Measurements from ENCODE around the gene MED28. TPM values are rescaled to one million over a fixed set of nuclear protein-coding genes. Genes with fewer than 3 reads are reported as not detected.

Gene MED28
- total RNA-seq, 2 donors from 2014 or later = 94.5 to 107 TPM

- no peaks in the 10 kb centered on the region for H3K9me3 Mint-ChIP-seq
- Histone ChIP-seq H3K4me3 (ENCODE audit: low read length) (no peak overlapping the region), H3K36me3 (ENCODE audit: control insufficient read depth, insufficient read depth, low read length) (peaks cover 74% of the 10 kb centered on the region), H3K27ac (ENCODE audit: low read depth, low read length) (no peak overlapping the region), H3K9me3 (ENCODE audit: control insufficient read depth, low read length) (no peaks in the 10 kb centered on the region), H3K4me1 (ENCODE audit: control insufficient read depth, insufficient read depth, low read length) (no peaks in the 10 kb centered on the region), H3K27me3 (ENCODE audit: control insufficient read depth, insufficient read depth, low read length, poor library complexity, severe bottlenecking) (no peaks in the 10 kb centered on the region), H3K9ac (ENCODE audit: extremely low read depth, low read length, poor library complexity, severe bottlenecking) (no peak overlapping the region)
- H3K4me3 Mint-ChIP-seq = no peak overlapping the region
- WGBS, 2 experiments (ENCODE audit: insufficient coverage in 1 of 2, insufficient read length in 1 of 2) = 93 to 94% methylated on average over 6 to 9 of the region's 9 CpGs
- H3K27ac Mint-ChIP-seq = no peak overlapping the region
- peaks cover 67% of the 10 kb centered on the region for H3K36me3 Mint-ChIP-seq (ENCODE audit: low read depth)
- no peaks in the 10 kb centered on the region for H3K27me3 Mint-ChIP-seq (ENCODE audit: insufficient read depth)
- no peaks in the 10 kb centered on the region for H3K4me1 Mint-ChIP-seq
- DNase-seq = no peak
- no peak for TF ChIP-seq CTCF (conservative IDR thresholded peaks at IDR 0.05)
Measured at GRCh38 chr4:17587094-17587822, 27.2 kb upstream of the MED28 start.

- H3K27me3 Mint-ChIP-seq (ENCODE audit: insufficient read depth) = no peaks in the 10 kb centered on the region
- WGBS, 2 experiments (ENCODE audit: insufficient coverage in 1 of 2, insufficient read length in 1 of 2) = 100% methylated on average over 1 to 2 of the region's 3 CpGs
- no peak for TF ChIP-seq CTCF (conservative IDR thresholded peaks at IDR 0.05)
- no peak overlapping the region for H3K27ac ChIP-seq (ENCODE audit: low read depth, low read length)
- no peak overlapping the region for H3K4me3 Mint-ChIP-seq
- H3K4me1 ChIP-seq (ENCODE audit: control insufficient read depth, insufficient read depth, low read length) = no peaks in the 10 kb centered on the region
- peaks cover 59% of the 10 kb centered on the region for H3K36me3 ChIP-seq (ENCODE audit: control insufficient read depth, insufficient read depth, low read length)
- no peak for DNase-seq
- H3K9me3 Mint-ChIP-seq = no peaks in the 10 kb centered on the region
- H3K36me3 Mint-ChIP-seq (ENCODE audit: low read depth) = peaks cover 61% of the 10 kb centered on the region
- H3K9ac ChIP-seq (ENCODE audit: extremely low read depth, low read length, poor library complexity, severe bottlenecking) = no peak overlapping the region
- H3K4me3 ChIP-seq (ENCODE audit: low read length) = no peak overlapping the region
- H3K9me3 ChIP-seq (ENCODE audit: control insufficient read depth, low read length) = no peaks in the 10 kb centered on the region
- no peak overlapping the region for H3K27ac Mint-ChIP-seq
- no peaks in the 10 kb centered on the region for H3K4me1 Mint-ChIP-seq
- no peaks in the 10 kb centered on the region for H3K27me3 ChIP-seq (ENCODE audit: control insufficient read depth, insufficient read depth, low read length, poor library complexity, severe bottlenecking)
Measured at GRCh38 chr4:17589355-17589754, 25.1 kb upstream of the MED28 start.

- H3K4me3 ChIP-seq (ENCODE audit: low read length) = no peak overlapping the region
- H3K9me3 Mint-ChIP-seq = no peaks in the 10 kb centered on the region
- no peaks in the 10 kb centered on the region for H3K27me3 ChIP-seq (ENCODE audit: control insufficient read depth, insufficient read depth, low read length, poor library complexity, severe bottlenecking)
- no peak for DNase-seq
- no peak overlapping the region for H3K27ac Mint-ChIP-seq
- H3K36me3 ChIP-seq (ENCODE audit: control insufficient read depth, insufficient read depth, low read length) = peaks cover 41% of the 10 kb centered on the region
- TF ChIP-seq CTCF (conservative IDR thresholded peaks at IDR 0.05) = no peak
- no peaks in the 10 kb centered on the region for H3K4me1 Mint-ChIP-seq
- no peak overlapping the region for H3K4me3 Mint-ChIP-seq
- H3K27me3 Mint-ChIP-seq (ENCODE audit: insufficient read depth) = no peaks in the 10 kb centered on the region
- no peaks in the 10 kb centered on the region for H3K4me1 ChIP-seq (ENCODE audit: control insufficient read depth, insufficient read depth, low read length)
- H3K27ac ChIP-seq (ENCODE audit: low read depth, low read length) = no peak overlapping the region
- no peaks in the 10 kb centered on the region for H3K9me3 ChIP-seq (ENCODE audit: control insufficient read depth, low read length)
- H3K9ac ChIP-seq (ENCODE audit: extremely low read depth, low read length, poor library complexity, severe bottlenecking) = no peak overlapping the region
- 94% methylated on average over 5 to 6 of the region's 6 CpGs for WGBS, 2 experiments (ENCODE audit: insufficient coverage in 1 of 2, insufficient read length in 1 of 2)
- peaks cover 52% of the 10 kb centered on the region for H3K36me3 Mint-ChIP-seq (ENCODE audit: low read depth)
Measured at GRCh38 chr4:17595471-17596005, 18.9 kb upstream of the MED28 start.

All from endodermal cell (in vitro differentiated cells).